HG03432 (cell line): ENCODE data around the gene LIPG.
"Not testable (repeated sequence)": the region's sequence is repeated elsewhere in the genome, so short reads cannot be mapped to it uniquely, and the experiment has no call there.

Experiments
- ATAC-seq: cut with Tn5 transposase; IDR thresholded peaks from one replicate; pipeline ENCODE4 v1.9.1; 2021; ENCODE audit warnings: mild to moderate bottlenecking, moderate library complexity; ENCODE audit not compliant: unreplicated experiment

The LIPG gene

GRCh38 chr18:49546278-49546677 lies 15.6 kb upstream of the LIPG start:
- no peak for ATAC-seq

- ATAC-seq, result no peak
Measured at GRCh38 chr18:49546719-49547273, 15.1 kb upstream of the LIPG start.

- ATAC-seq, result no peak
Measured at GRCh38 chr18:49547701-49548100, 14.2 kb upstream of the LIPG start.

GRCh38 chr18:49548229-49548636 lies 13.6 kb upstream of the LIPG start:
- ATAC-seq, result no peak

GRCh38 chr18:49550621-49551339 lies 11.1 kb upstream of the LIPG start:
- ATAC-seq, result no peak

GRCh38 chr18:49553003-49553402 lies 8.9 kb upstream of the LIPG start:
- ATAC-seq, result no peak

- no peak for ATAC-seq
Measured at GRCh38 chr18:49555641-49556040, 6.2 kb upstream of the LIPG start.

GRCh38 chr18:49558356-49558755 lies 3.5 kb upstream of the LIPG start:
- ATAC-seq, result no peak

- ATAC-seq, result not testable (repeated sequence)
Measured at GRCh38 chr18:49559326-49559931, 2.4 kb upstream of the LIPG start.

GRCh38 chr18:49560277-49560623 lies 1.6 kb upstream of the LIPG start:
- no peak for ATAC-seq

- ATAC-seq, result no peak
Measured at GRCh38 chr18:49560624-49561288, 1.1 kb upstream of the LIPG start.

- no peak for ATAC-seq
Measured at GRCh38 chr18:49562481-49563129, 748 bp downstream of the LIPG start.

GRCh38 chr18:49563130-49563540 lies 1.3 kb downstream of the LIPG start:
- ATAC-seq, result no peak

GRCh38 chr18:49563701-49564517 lies 2.1 kb downstream of the LIPG start:
- no peak for ATAC-seq

GRCh38 chr18:49564518-49564834 lies 2.6 kb downstream of the LIPG start:
- no peak for ATAC-seq

GRCh38 chr18:49565101-49565500 lies 3.2 kb downstream of the LIPG start:
- ATAC-seq, result no peak

GRCh38 chr18:49565612-49566011 lies 3.8 kb downstream of the LIPG start:
- no peak for ATAC-seq

GRCh38 chr18:49566217-49566770 lies 4.4 kb downstream of the LIPG start:
- ATAC-seq, result no peak

- no peak for ATAC-seq
Measured at GRCh38 chr18:49566985-49567384, 5.1 kb downstream of the LIPG start.

- ATAC-seq, result no peak
Measured at GRCh38 chr18:49569724-49570123, 7.9 kb downstream of the LIPG start.
